Thoracic aorta (tissue), 2 donors: ENCODE results near the gene RILPL2. TPM values are rescaled to one million over a fixed set of nuclear protein-coding genes. Genes with fewer than 3 reads are reported as not detected.
"Not testable (repeated sequence)": the region's sequence is repeated elsewhere in the genome, so short reads cannot be mapped to it uniquely, and the experiment has no call there.

Experiments used
- ATAC-seq: fragments of 150-250 bp; one replicate; pipeline ENCODE4 v1.8.0; 2017; ENCODE audit warnings: low read depth; ENCODE audit not compliant: insufficient number of reproducible peaks, low FRiP score
- DNase-seq: peaks from one replicate; pipeline ENCODE4 v3.0.0-alpha.2; 2020; ENCODE audit warnings: low spot score
- H3K27ac ChIP-seq, 2 donors: fragments of 200-600 bp; sonication (generic); 1 replicate in 1 of 2; 2 replicates in 1 of 2; pipeline ENCODE4 v1.5.1; 2016; ENCODE audit warnings: mild to moderate bottlenecking in 2 of 2, moderate library complexity in 2 of 2
- H3K27me3 ChIP-seq: fragments of 200-600 bp; sonication (generic); replicated peaks from 2 replicates; pipeline ENCODE4 v1.6.0; 2016; ENCODE audit warnings: mild to moderate bottlenecking; ENCODE audit not compliant: insufficient read depth
- H3K36me3 ChIP-seq: fragments of 200-600 bp; sonication (generic); one replicate; pipeline ENCODE4 v1.5.1; 2016
- H3K4me1 ChIP-seq, 2 donors: fragments of 200-600 bp; sonication (generic); 1 replicate in 1 of 2; 2 replicates in 1 of 2; pipeline versions ENCODE4 v1.5.1 to v1.6.0; 2016; ENCODE audit warnings: low read depth in 2 of 2, mild to moderate bottlenecking in 1 of 2; ENCODE audit not compliant: control insufficient read depth in 1 of 2
- H3K4me3 ChIP-seq: fragments of 200-600 bp; sonication (generic); 2 replicates; pipeline ENCODE4 v1.5.1; 2016; ENCODE audit warnings: mild to moderate bottlenecking
- H3K9me3 ChIP-seq: fragments of 200-600 bp; sonication (generic); 2 replicates; pipeline ENCODE4 v1.5.1; 2016
- total RNA-seq, 2 donors: library from RNA; depleted of rRNA; stranded (reverse); fragments of >200 nt; gene quantifications; one replicate each; pipeline versions ENCODE4 v1.1.0 to v1.2.3, GENCODE V29; 2016
- TF ChIP-seq, protein P1 (sequence below): fragments of 200-600 bp; sonication (generic); IDR thresholded peaks from one replicate; pipeline ENCODE4 v1.5.1; 2019; ENCODE audit warnings: antibody characterized with exemption

RILPL2 gene, protein sequence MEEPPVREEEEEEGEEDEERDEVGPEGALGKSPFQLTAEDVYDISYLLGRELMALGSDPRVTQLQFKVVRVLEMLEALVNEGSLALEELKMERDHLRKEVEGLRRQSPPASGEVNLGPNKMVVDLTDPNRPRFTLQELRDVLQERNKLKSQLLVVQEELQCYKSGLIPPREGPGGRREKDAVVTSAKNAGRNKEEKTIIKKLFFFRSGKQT
- total RNA-seq, result 10 to 100 TPM; 15.9 to 18.1 TPM

DNA sequence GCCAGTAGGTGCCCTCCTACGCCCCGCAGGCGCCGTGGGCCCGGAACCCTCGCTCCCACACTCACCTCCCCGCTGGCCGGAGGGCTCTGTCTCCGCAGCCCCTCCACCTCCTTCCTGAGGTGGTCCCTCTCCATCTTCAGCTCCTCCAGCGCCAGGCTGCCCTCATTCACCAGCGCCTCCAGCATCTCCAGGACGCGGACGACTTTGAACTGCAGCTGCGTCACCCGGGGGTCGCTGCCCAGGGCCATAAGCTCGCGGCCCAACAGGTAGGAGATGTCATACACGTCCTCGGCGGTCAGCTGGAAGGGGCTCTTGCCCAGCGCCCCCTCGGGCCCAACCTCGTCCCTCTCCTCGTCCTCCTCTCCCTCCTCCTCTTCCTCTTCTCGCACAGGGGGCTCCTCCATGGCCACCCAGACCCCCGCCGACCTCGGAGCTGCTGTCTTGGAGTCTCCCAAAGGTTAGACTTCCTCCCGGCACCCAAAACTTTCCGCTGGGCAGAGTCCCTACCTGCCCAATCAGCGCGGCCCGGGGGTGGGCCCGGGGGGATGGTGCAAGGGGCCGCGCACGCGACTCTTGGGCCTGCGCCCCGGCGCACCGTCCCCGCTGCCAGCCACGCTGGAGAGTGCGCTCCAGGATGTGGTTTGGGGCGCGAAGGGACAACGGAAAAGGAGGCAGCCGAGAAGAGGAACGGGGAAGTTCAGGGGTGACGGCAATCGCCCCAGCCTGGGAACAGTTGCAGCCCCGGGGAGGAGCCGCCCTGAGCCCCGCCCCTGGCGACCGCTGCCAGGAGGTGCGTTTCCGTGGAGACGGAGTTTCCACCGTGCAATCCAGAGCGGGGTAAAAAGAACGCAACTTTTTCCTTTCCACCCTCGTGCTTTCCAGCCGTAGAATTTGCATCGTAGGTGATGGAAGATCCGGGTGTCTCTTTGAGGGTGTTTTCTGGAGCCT, at the start of gene RILPL2:
TSS of gene RILPL2 (minus strand) at position 668 of the 948 bp plus-strand sequence. CDS start at position 404, 264 bp downstream.
- H3K4me1 ChIP-seq, result peaks cover 28 to 37% of the 10 kb centered on the region in 2 donors
- H3K9me3 ChIP-seq, result no peaks in the 10 kb centered on the region
- ATAC-seq (peak; percentile 79), DNase-seq (peak; percentile 55)
- H3K4me3 ChIP-seq, result peak within 1 kb of the TSS; percentile 85
- H3K27ac ChIP-seq, result peak within 1 kb of the TSS; percentile 84 to 90
- no peaks in the 10 kb centered on the region for H3K36me3 ChIP-seq
- H3K27me3 ChIP-seq, result no peaks in the 10 kb centered on the region
- TF ChIP-seq, protein P1, sequence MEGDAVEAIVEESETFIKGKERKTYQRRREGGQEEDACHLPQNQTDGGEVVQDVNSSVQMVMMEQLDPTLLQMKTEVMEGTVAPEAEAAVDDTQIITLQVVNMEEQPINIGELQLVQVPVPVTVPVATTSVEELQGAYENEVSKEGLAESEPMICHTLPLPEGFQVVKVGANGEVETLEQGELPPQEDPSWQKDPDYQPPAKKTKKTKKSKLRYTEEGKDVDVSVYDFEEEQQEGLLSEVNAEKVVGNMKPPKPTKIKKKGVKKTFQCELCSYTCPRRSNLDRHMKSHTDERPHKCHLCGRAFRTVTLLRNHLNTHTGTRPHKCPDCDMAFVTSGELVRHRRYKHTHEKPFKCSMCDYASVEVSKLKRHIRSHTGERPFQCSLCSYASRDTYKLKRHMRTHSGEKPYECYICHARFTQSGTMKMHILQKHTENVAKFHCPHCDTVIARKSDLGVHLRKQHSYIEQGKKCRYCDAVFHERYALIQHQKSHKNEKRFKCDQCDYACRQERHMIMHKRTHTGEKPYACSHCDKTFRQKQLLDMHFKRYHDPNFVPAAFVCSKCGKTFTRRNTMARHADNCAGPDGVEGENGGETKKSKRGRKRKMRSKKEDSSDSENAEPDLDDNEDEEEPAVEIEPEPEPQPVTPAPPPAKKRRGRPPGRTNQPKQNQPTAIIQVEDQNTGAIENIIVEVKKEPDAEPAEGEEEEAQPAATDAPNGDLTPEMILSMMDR, result peak; percentile 27

DNA sequence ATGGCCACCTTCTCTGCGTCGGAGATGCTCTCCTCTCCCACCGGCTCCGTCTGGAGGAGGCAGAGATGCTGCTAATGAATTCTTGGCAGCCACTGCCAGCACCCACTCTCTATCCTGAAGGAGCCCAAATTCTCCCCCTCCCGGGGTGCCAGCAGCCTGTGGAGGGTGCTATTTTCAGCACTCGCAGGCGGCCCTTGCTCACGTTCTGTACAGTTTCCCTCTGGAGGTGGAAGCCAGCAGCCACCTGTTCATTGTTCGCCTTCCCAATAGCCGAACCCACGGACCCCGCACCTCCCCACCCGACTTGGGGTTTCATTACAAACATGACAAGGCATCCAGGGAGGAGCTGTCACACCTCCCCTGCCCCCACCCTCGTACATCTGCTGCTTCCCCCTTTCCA, 49.3 kb upstream of the RILPL2 start:
- Histone ChIP-seq H3K27me3 (no peaks in the 10 kb centered on the region), H3K4me1 (peaks cover 0 to 13% of the 10 kb centered on the region in 2 donors), H3K4me3 (no peak overlapping the region), H3K9me3 (no peaks in the 10 kb centered on the region), H3K27ac (peak overlapping the region in 1 of 2 donors; percentile 27), H3K36me3 (peaks cover 9% of the 10 kb centered on the region)
- DNase-seq, result no peak
- TF ChIP-seq, protein P1, result no peak
- no peak for ATAC-seq

DNA sequence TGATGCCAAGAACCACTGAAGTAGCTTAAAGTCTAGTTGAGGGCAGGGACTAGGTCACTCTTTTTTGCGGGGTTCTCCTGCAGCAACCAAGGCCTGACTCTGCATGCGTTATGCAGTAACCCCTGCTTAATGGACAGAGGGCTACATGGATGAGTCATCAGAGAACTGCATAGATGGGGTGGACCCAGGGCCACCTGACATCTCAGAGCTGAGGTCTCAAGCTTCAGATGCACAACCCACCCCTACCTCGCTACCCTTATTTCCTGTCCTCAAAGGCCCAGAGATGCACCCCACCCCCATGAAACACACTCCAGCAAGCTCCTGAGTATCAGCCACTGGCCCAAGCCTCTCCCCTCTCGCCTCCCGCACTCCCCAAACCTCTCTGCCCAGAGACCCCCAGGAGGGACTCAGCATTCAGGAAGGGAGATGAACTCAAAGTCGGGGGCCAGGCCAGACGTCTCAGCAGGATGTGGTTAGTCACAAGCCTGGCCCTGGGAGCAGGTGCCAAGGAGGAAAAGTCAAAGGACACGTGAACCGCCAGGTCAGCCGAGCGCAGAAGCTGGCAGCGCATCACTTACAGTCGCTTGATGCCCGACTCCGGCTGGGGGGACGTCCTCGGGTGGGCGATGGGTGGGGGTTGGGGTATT, 47.2 kb upstream of the RILPL2 start:
- peaks cover 12 to 33% of the 10 kb centered on the region in 2 donors for H3K4me1 ChIP-seq
- ATAC-seq (no peak), DNase-seq (no peak)
- peak overlapping the region; percentile 55 to 98 for H3K27ac ChIP-seq
- peaks cover 9% of the 10 kb centered on the region for H3K36me3 ChIP-seq
- TF ChIP-seq, protein P1, result no peak
- no peaks in the 10 kb centered on the region for H3K27me3 ChIP-seq
- H3K9me3 ChIP-seq, result no peaks in the 10 kb centered on the region
- H3K4me3 ChIP-seq, result no peak overlapping the region

DNA sequence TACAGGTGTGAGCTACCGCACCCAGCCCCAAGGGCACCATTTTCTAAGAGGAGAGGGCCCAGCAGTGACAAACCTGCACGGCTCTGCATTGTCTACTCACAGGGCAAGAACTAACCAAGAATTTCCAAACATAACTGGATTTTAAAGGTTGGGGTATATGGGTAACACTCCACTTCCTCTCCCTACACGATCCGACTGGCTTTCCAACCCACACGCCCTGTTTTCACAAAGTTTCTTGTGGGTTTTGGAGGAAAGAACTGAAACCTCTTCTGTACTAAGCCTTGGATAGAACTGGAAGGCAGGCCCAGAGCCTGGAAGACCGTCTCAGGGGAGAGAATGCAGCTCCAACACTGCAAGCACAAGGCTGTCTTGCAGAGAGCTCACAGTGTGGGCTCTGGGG, 46.4 kb upstream of the RILPL2 start:
- no peak for DNase-seq
- H3K9me3 ChIP-seq, result no peaks in the 10 kb centered on the region
- H3K4me1 ChIP-seq, result peaks cover 20 to 41% of the 10 kb centered on the region in 2 donors
- no peak overlapping the region for H3K4me3 ChIP-seq
- H3K27me3 ChIP-seq, result no peaks in the 10 kb centered on the region
- TF ChIP-seq, protein P1, result no peak
- peaks cover 9% of the 10 kb centered on the region for H3K36me3 ChIP-seq
- H3K27ac ChIP-seq, result peak overlapping the region; percentile 55 to 98
- ATAC-seq, result no peak

DNA sequence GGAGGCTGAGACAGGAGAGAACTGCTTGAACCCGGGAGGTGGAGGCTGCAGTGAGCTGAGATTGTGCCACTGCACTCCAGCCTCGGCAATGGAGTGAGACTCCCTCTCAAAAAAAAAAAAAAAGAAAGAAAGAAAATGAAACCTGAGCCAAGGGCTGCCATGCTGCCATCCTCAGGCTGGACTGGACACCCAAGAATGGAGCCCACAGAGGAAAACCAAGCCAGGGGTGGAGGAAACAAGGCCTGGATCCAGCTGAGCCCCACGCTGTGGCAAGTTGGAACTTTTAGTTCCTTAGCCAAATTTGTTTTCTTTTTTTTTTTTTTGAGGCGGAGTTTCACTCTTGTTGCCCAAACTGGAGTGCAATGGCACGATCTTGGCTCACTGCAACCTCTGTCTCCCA, 44.8 kb upstream of the RILPL2 start:
- H3K27me3 ChIP-seq, H3K9me3 ChIP-seq, ATAC-seq, DNase-seq, H3K4me3 ChIP-seq: not testable (repeated sequence)
- Histone ChIP-seq H3K27ac (peak overlapping the region; percentile 96 to 98), H3K36me3 (peaks cover 13% of the 10 kb centered on the region), H3K4me1 (peaks cover 21 to 57% of the 10 kb centered on the region in 2 donors)
